T47D (cell line): ENCODE measurements around the gene GPR15LG.
"Not testable (repeated sequence)": the region's sequence is repeated elsewhere in the genome, so short reads cannot be mapped to it uniquely, and the experiment has no call there.

Source experiments
- DNase-seq, 2 experiments: peaks; one replicate each; pipeline versions ENCODE4 v3.0.0 to v3.0.0-alpha.2; 2011 to 2012; ENCODE audit warnings: low read depth in 1 of 2, low spot score in 1 of 2
- JUND ChIP-seq: IDR thresholded peaks from 2 replicates; pipeline ENCODE4 v1.6.1; 2012; ENCODE audit warnings: low read depth
- in situ Hi-C: cut with HindIII; loops from 2 replicates; pipeline ENCODE4 v1.10.0; 2016; ENCODE audit warnings: low sequenced_read_pairs, low pct_unique_long_range_greater_than_20kb

GPR15LG gene

DNA sequence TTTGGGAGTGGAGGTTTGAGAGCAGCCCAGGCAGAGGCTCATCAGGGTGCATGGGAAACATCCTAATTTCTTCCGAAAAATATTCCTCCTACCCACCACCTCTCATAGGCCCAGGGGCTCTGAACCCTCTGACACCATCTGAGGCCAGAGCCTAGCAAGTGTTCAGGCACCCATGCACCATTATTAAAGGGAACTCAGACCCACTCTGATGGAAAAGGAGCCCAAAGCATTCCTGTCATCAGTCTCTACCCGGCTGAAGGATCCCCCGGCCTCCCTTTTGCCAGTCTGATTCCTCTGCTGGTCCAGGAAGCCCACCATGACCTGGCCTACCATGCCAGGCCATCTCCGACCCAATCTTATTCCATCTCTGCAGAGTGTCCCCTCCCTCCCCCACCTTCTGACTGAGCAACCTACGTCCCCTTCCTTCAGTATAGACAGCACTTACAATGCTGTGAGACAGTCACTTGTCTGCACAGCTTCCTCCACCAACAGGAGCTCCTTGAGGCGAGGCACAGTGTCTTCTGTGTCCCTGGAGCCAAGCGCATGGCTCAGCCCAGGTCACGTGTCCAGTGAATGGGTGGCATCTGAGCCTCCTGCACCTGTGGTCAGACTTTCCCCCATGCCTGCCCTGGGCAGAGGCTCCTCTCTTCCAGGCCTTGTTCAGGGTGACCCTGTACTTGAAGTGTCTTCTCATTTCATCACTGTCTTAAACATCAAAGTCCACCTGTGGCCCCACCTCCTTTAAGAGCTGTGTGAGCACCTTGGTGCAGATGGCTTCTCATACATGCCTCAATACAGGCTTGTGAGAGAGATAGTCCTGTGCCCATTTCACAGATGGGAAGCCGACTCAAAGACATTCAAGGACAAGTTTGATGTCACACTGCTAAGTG, 889 bp upstream of the GPR15LG start:
- in situ Hi-C loops: no loop called here
- TF ChIP-seq JUND: no peak

DNA sequence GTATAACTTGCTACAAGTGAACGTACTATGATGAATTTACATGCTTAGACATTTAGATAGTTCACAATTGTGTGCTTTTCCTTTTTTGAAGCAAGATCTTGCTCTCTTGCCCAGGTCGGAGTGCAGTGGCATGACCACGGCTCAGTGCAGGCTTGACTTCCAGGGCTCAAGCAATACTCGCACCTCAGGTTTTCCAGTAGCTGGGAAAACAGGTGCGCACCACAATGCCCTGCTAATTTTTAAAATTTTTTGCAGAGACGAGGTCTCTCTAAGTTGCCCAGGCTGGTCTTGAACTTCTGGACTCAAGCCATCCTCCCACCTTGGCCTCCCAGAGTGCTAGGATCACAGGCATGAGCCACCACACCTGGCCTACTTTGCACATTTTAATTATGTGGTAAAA, 1.8 kb downstream of the GPR15LG start:
- no peak for DNase-seq
- TF ChIP-seq JUND: no peak
- in situ Hi-C loops: no loop called here

More for the DNA sequence above, 889 bp upstream of the GPR15LG start:
- no peak for DNase-seq

- DNase-seq: no peak
- in situ Hi-C loops: no loop called here
- no peak for TF ChIP-seq JUND
Observed at GRCh38 chr10:84176351-84176750, 2.8 kb downstream of the GPR15LG start.

DNA sequence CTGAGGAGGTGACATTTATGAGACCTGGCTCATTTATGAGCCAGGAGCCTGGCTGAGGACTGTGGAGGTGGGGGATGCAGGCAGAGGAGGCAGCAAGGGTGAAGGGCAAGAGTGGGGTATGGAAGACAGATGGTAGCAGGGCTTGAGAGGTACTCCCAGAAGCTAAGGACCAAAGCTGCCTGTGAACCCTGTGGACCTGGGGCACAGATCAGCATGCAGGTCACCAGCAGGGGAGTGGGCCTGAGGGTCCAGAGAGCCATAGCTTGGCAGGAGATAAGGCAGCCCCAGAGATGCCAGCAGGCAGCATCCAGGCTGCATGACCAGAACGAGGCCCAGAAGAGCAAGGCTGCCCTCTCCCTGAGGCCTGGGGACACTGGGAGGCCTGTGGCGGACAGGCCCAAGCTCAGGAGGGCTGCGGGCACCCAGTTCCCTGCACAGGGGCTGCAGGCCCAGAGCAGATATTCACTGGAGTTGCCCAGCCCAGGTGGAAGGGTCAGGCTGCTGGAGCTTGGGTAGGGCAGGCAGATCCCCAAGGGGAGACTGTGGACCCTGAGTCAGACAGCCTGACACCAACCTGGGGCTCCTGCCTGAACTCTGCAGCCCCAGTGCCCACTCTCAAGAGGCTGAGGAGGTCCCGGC, 3.4 kb downstream of the GPR15LG start:
- TF ChIP-seq JUND: no peak
- in situ Hi-C loops: no loop called here
- DNase-seq: no peak

GRCh38 chr10:84177541-84178141, 4.0 kb downstream of the GPR15LG start:
- no peak for TF ChIP-seq JUND
- DNase-seq: no peak
- in situ Hi-C loops: no loop called here

- in situ Hi-C loops: no loop called here
- no peak for DNase-seq
- TF ChIP-seq JUND: no peak
Observed at GRCh38 chr10:84178160-84178609, 4.6 kb downstream of the GPR15LG start.

GRCh38 chr10:84179059-84179710, 5.6 kb downstream of the GPR15LG start:
- TF ChIP-seq JUND: no peak
- in situ Hi-C loops: no loop called here
- peak in 1 of 2 experiments; percentile 36 for DNase-seq

- in situ Hi-C loops, DNase-seq: not testable (repeated sequence)
Observed at GRCh38 chr10:84180386-84180785, 6.8 kb downstream of the GPR15LG start.

GRCh38 chr10:84181631-84182030, 8.0 kb downstream of the GPR15LG start:
- no peak for DNase-seq
- in situ Hi-C loops: no loop called here
- TF ChIP-seq JUND: no peak

DNA sequence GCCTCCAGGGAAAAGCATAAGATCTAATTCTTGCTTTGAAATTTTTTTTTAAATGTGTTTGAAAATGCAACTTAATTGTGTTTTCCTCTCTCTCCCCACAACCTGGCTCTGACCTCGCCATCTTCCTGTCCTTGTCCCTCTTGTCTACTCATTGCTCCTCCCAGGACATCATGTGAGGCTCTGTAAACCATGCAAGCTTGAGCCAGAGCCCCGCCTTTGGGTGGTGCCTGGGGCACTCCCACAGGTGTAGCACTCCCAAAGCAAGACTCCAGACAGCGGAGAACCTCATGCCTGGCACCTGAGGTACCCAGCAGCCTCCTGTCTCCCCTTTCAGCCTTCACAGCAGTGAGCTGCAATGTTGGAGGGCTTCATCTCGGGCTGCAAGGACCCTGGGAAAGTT, 10.9 kb downstream of the GPR15LG start:
- in situ Hi-C loops: no loop called here
- no peak for TF ChIP-seq JUND

GRCh38 chr10:84185526-84186175, 12.1 kb downstream of the GPR15LG start:
- TF ChIP-seq JUND: no peak
- in situ Hi-C loops: no loop called here
- no peak for DNase-seq

More for the DNA sequence above, 10.9 kb downstream of the GPR15LG start:
- peak in 1 of 2 experiments; percentile 38 for DNase-seq

DNA sequence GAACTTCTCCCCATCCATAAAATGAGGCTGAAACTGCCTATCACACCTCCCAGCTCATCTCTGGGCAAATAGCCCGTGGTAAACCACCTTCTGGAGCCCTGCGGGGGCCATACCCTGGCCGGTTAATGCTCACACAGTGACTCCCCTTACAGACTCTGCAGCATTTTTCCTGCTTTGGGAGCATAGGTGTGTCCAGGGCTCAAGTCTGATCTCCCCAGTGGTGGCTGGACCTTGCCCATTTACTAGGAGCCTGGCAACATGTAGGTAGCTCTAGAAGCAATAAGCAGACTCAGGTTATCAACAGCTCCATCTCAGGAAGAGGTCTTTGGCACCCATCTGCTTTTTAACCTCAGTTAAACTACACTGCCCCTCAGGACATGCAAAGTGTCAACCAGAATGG, 15.2 kb downstream of the GPR15LG start:
- TF ChIP-seq JUND: no peak
- in situ Hi-C loops: no loop called here

More for the DNA sequence above, 15.2 kb downstream of the GPR15LG start:
- no peak for DNase-seq
